ENCODE results near the gene ASIC4. TPM values are rescaled to one million over a fixed set of nuclear protein-coding genes. Genes with fewer than 3 reads are reported as not detected.

The ASIC4 gene
- total and polyA plus RNA-seq, 2 donors from 2014 or later, result not detected

DNA sequence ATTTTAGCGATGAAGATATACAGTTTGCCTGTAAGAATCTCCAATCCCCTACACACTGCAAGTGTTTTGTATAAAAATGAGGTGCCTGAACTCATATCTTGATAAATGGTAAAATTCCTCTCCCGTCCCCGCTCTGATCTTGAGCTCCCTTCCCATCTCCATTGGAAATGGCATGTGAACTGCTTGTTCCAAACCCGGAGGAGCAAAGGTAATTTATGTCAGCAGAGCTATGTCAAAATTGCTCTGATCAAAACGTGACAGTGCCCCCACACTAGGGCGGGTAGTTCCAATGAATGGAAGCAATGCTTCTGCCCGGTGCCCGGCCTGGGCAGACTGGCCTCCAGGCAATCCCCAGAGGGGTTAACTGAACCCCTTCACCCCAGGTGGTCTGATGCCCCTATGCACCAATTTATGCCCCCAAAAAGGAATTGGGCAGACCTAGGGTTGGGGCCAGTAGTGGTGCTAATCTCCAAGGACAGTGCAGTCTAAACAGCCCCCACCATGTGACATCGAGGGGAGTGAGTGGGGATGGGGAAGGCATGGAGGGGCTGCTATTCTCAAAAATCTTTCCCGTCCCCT lies 19.2 kb upstream of the ASIC4 start:
- no peak for FAIRE-seq
- intact Hi-C loops (cut with DNase I), result no loop called here
- H3K9me3 ChIP-seq (ENCODE audit: control insufficient read depth in 2 of 3, insufficient read depth in 1 of 3, low read length in 3 of 3), result no peaks in the 10 kb centered on the region
- H3K27ac ChIP-seq (ENCODE audit: low read depth in 2 of 2, low read length in 2 of 2), result no peak overlapping the region
- no peak overlapping the region for H3K9ac ChIP-seq (ENCODE audit: low read length in 3 of 3)
- peaks cover 12% of the 10 kb centered on the region for H3K27me3 ChIP-seq (ENCODE audit: control insufficient read depth, insufficient read depth, low read length)
- H3K4me1 ChIP-seq (ENCODE audit: control insufficient read depth in 2 of 3, insufficient read depth in 2 of 3, low read depth in 1 of 3, low read length in 3 of 3), result peaks cover 0 to 17% (median 4%) of the 10 kb centered on the region in 3 donors
- H3K36me3 ChIP-seq (ENCODE audit: control insufficient read depth in 2 of 3, insufficient read depth in 3 of 3, low read length in 3 of 3), result no peaks in the 10 kb centered on the region
- TF ChIP-seq, protein P1, sequence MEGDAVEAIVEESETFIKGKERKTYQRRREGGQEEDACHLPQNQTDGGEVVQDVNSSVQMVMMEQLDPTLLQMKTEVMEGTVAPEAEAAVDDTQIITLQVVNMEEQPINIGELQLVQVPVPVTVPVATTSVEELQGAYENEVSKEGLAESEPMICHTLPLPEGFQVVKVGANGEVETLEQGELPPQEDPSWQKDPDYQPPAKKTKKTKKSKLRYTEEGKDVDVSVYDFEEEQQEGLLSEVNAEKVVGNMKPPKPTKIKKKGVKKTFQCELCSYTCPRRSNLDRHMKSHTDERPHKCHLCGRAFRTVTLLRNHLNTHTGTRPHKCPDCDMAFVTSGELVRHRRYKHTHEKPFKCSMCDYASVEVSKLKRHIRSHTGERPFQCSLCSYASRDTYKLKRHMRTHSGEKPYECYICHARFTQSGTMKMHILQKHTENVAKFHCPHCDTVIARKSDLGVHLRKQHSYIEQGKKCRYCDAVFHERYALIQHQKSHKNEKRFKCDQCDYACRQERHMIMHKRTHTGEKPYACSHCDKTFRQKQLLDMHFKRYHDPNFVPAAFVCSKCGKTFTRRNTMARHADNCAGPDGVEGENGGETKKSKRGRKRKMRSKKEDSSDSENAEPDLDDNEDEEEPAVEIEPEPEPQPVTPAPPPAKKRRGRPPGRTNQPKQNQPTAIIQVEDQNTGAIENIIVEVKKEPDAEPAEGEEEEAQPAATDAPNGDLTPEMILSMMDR (IDR thresholded peaks at IDR 0.05; ENCODE audit: borderline replicate concordance, extremely low read depth, insufficient read depth), result no peak
- no peak overlapping the region for H3K4me3 ChIP-seq (ENCODE audit: low read length in 3 of 3)
- no peak for DNase-seq

- Histone ChIP-seq H3K27ac (ENCODE audit: low read depth in 2 of 2, low read length in 2 of 2) (no peak overlapping the region), H3K9ac (ENCODE audit: low read length in 3 of 3) (no peak overlapping the region), H3K36me3 (ENCODE audit: control insufficient read depth in 2 of 3, insufficient read depth in 3 of 3, low read length in 3 of 3) (no peaks in the 10 kb centered on the region), H3K4me1 (ENCODE audit: control insufficient read depth in 2 of 3, insufficient read depth in 2 of 3, low read depth in 1 of 3, low read length in 3 of 3) (peaks cover 0 to 17% (median 4%) of the 10 kb centered on the region in 3 donors), H3K9me3 (ENCODE audit: control insufficient read depth in 2 of 3, insufficient read depth in 1 of 3, low read length in 3 of 3) (no peaks in the 10 kb centered on the region), H3K4me3 (ENCODE audit: low read length in 3 of 3) (no peak overlapping the region), H3K27me3 (ENCODE audit: control insufficient read depth, insufficient read depth, low read length) (peaks cover 12% of the 10 kb centered on the region)
- intact Hi-C loops (cut with DNase I), result no loop called here
- DNase-seq (peak in 4 of 5 donors; percentile 69 to 86 (median 76)), FAIRE-seq (no peak)
- TF ChIP-seq, protein P1 (IDR thresholded peaks at IDR 0.05; ENCODE audit: borderline replicate concordance, extremely low read depth, insufficient read depth), result peak; percentile 41
These were observed 18.7 kb upstream of the ASIC4 start for GRCh38 chr2:219495531-219496122.

GRCh38 chr2:219496247-219496824 lies 17.9 kb upstream of the ASIC4 start:
- Histone ChIP-seq H3K4me3 (ENCODE audit: low read length in 3 of 3) (no peak overlapping the region), H3K27me3 (ENCODE audit: control insufficient read depth, insufficient read depth, low read length) (peaks cover 12% of the 10 kb centered on the region)

More at GRCh38 chr2:219496247-219496824, 17.9 kb upstream of the ASIC4 start:
- DNase-seq, result no peak
- Histone ChIP-seq H3K36me3 (ENCODE audit: control insufficient read depth in 2 of 3, insufficient read depth in 3 of 3, low read length in 3 of 3) (no peaks in the 10 kb centered on the region), H3K9ac (ENCODE audit: low read length in 3 of 3) (no peak overlapping the region), H3K9me3 (ENCODE audit: control insufficient read depth in 2 of 3, insufficient read depth in 1 of 3, low read length in 3 of 3) (no peaks in the 10 kb centered on the region), H3K4me1 (ENCODE audit: control insufficient read depth in 2 of 3, insufficient read depth in 2 of 3, low read depth in 1 of 3, low read length in 3 of 3) (peaks cover 0 to 17% (median 4%) of the 10 kb centered on the region in 3 donors), H3K27ac (ENCODE audit: low read depth in 2 of 2, low read length in 2 of 2) (no peak overlapping the region)
- intact Hi-C loops (cut with DNase I), result no loop called here
- no peak for FAIRE-seq
- TF ChIP-seq, protein P1 (IDR thresholded peaks at IDR 0.05; ENCODE audit: borderline replicate concordance, extremely low read depth, insufficient read depth), result no peak
